HepG2 (cell line): ENCODE measurements around the gene PAQR6. TPM values are rescaled to one million over a fixed set of nuclear protein-coding genes. Genes with fewer than 3 reads are reported as not detected.

Experiments
- ELF1 ChIP-seq: sonication (generic); formaldehyde crosslinking; IDR thresholded peaks from 2 replicates; pipeline ENCODE4 v1.4.0; 2020; ENCODE audit warnings: missing genetic modification reagents
- ETV6 ChIP-seq: sonication (generic); formaldehyde crosslinking; conservative IDR thresholded peaks from 2 replicates; pipeline ENCODE4 v1.4.0; 2020; ENCODE audit warnings: missing genetic modification reagents
- FOSL2 ChIP-seq: sonication (generic); formaldehyde crosslinking; IDR thresholded peaks from 2 replicates; pipeline ENCODE4 v1.4.0; 2020; ENCODE audit warnings: missing genetic modification reagents
- FUBP1 ChIP-seq: sonication (generic); formaldehyde crosslinking; IDR thresholded peaks from 2 replicates; pipeline ENCODE4 v1.5.1; 2020; ENCODE audit warnings: missing genetic modification reagents, mild to moderate bottlenecking, borderline replicate concordance
- GFI1 ChIP-seq: sonication (generic); formaldehyde crosslinking; IDR thresholded peaks from 2 replicates; pipeline ENCODE4 v1.5.0; 2020; ENCODE audit warnings: missing genetic modification reagents, mild to moderate bottlenecking, borderline replicate concordance
- HOXA9 ChIP-seq: sonication (generic); formaldehyde crosslinking; IDR thresholded peaks from 2 replicates; pipeline ENCODE4 v1.8.1; 2022; ENCODE audit warnings: missing genetic modification reagents, mild to moderate bottlenecking, moderate library complexity, borderline replicate concordance
- PAX8 ChIP-seq: sonication (generic); formaldehyde crosslinking; IDR thresholded peaks from 2 replicates; pipeline ENCODE4 v1.8.0; 2022; ENCODE audit warnings: mild to moderate bottlenecking, missing genetic modification reagents, borderline replicate concordance
- PRMT3 ChIP-seq: sonication (generic); formaldehyde crosslinking; IDR thresholded peaks from 2 replicates; pipeline ENCODE4 v1.8.1; 2022; ENCODE audit warnings: low read depth, mild to moderate bottlenecking, moderate library complexity, missing genetic modification reagents, borderline replicate concordance
- SMAD1 ChIP-seq: sonication (generic); formaldehyde crosslinking; IDR thresholded peaks from 2 replicates; pipeline ENCODE4 v1.4.0; 2020; ENCODE audit warnings: missing genetic modification reagents, low read depth, mild to moderate bottlenecking, borderline replicate concordance
- SMYD3 ChIP-seq: sonication (generic); formaldehyde crosslinking; IDR thresholded peaks from 2 replicates; pipeline ENCODE4 v1.8.1; 2023; ENCODE audit warnings: mild to moderate bottlenecking, missing genetic modification reagents
- TIGD3 ChIP-seq: sonication (generic); formaldehyde crosslinking; IDR thresholded peaks from 2 replicates; pipeline ENCODE4 v1.5.1; 2020; ENCODE audit warnings: mild to moderate bottlenecking, missing genetic modification reagents, borderline replicate concordance
- ZBTB46 ChIP-seq: sonication (generic); formaldehyde crosslinking; IDR thresholded peaks from 2 replicates; pipeline ENCODE4 v1.4.0; 2020; ENCODE audit warnings: mild to moderate bottlenecking, missing genetic modification reagents, borderline replicate concordance
- ZBTB7B ChIP-seq: sonication (generic); formaldehyde crosslinking; IDR thresholded peaks from 2 replicates; pipeline ENCODE4 v1.4.0; 2020; ENCODE audit warnings: missing genetic modification reagents
- ZC3H4 ChIP-seq: sonication (generic); formaldehyde crosslinking; IDR thresholded peaks from 2 replicates; pipeline ENCODE4 v1.4.0; 2020; ENCODE audit warnings: missing genetic modification reagents, borderline replicate concordance
- ZNF275 ChIP-seq: sonication (generic); formaldehyde crosslinking; IDR thresholded peaks from 2 replicates; pipeline ENCODE4 v1.8.0; 2022; ENCODE audit warnings: missing genetic modification reagents, mild to moderate bottlenecking, inconsistent platforms, borderline replicate concordance
- ZNF280B ChIP-seq: sonication (generic); formaldehyde crosslinking; IDR thresholded peaks from 2 replicates; pipeline ENCODE4 v1.5.0; 2020; ENCODE audit warnings: missing genetic modification reagents, mild to moderate bottlenecking, borderline replicate concordance
- ZNF574 ChIP-seq: sonication (generic); formaldehyde crosslinking; IDR thresholded peaks from 2 replicates; pipeline ENCODE4 v1.4.0; 2020; ENCODE audit warnings: missing genetic modification reagents
- polyA plus RNA-seq, 8 experiments: library from polyadenylated mRNA; depleted of rRNA in 3 of 8; stranded (reverse) in 7 of 8; unstranded in 1 of 8; fragments of >200 nt; fragmentation: Illumina TruSeq in 4 of 8; extraction: Trizol in 4 of 8; gene quantifications; 2 replicates each; pipeline versions ENCODE4 v1.2.1 to v1.2.3, GENCODE V29; 2011 to 2016; ENCODE audit warnings: low read depth in 4 of 8, missing spikeins in 1 of 8, mixed read lengths in 1 of 8; ENCODE audit not compliant: insufficient read depth in 1 of 8
- total RNA-seq, 5 experiments: library from RNA; depleted of rRNA; stranded (reverse); fragments of >200 nt; fragmentation: Illumina TruSeq; extraction: Trizol; gene quantifications; 2 replicates each; pipeline ENCODE4 v1.2.3, GENCODE V29; 2016; ENCODE audit warnings: low read depth in 1 of 5

Gene PAQR6
- total and polyA plus RNA-seq, 2 of the 13 experiments (the other 11 are each of a cell fraction or from before 2014, with no cell fraction given), result 0.82 to 1.4 TPM

- TF ChIP-seq ZBTB46 (CRISPR knock-in tag) (no peak), FUBP1 (no peak), PRMT3 (no peak), ZNF574 (CRISPR knock-in tag) (peak; percentile 89), FOSL2 (CRISPR knock-in tag) (0 out of 2 replicates have a peak, but pooled peaks have one; percentile 40), ZBTB7B (no peak), PAX8 (no peak), ZNF280B (CRISPR knock-in tag) (no peak), ELF1 (CRISPR knock-in tag) (peak; percentile 93), SMYD3 (CRISPR knock-in tag) (no peak), ZC3H4 (no peak), ZNF275 (no peak), HOXA9 (CRISPR knock-in tag) (no peak), SMAD1 (CRISPR knock-in tag) (no peak), TIGD3 (CRISPR knock-in tag) (no peak), ETV6 (CRISPR knock-in tag) (no peak), GFI1 (CRISPR knock-in tag) (no peak)
Measured at GRCh38 chr1:156193488-156194299, 54.2 kb downstream of the PAQR6 start, which contains the start of gene SLC25A44 (continued).
